BJ (cell line): ENCODE results near the gene MYLK. TPM values are rescaled to one million over a fixed set of nuclear protein-coding genes. Genes with fewer than 3 reads are reported as not detected.

Experiments used
- CTCF ChIA-PET: fragments of 350-600 bp; formaldehyde crosslinking; extraction: SDS; loops from one replicate; lab custom pipeline; 2021; ENCODE audit warnings: antibody characterized with exemption, inconsistent platforms; lab: Yijun Ruan, JAX
- POLR2A ChIA-PET: fragments of 300-600 bp; sonication (Branson Sonifier 250); formaldehyde crosslinking; extraction: SDS; loops from one replicate; lab custom pipeline; 2021; ENCODE audit warnings: antibody characterized with exemption; lab: Charles Lee
- DNase-seq: peaks from one replicate; pipeline ENCODE4 v3.0.0-alpha.2; 2011; ENCODE audit warnings: low read depth
- H3K27me3 ChIP-seq: 2 replicates; pipeline ENCODE4 v1.6.0; 2011; ENCODE audit warnings: low read length; ENCODE audit not compliant: control insufficient read depth, insufficient read depth
- H3K36me3 ChIP-seq: 2 replicates; pipeline ENCODE4 v1.5.1; 2011; ENCODE audit warnings: low read length; ENCODE audit not compliant: control insufficient read depth, insufficient read depth
- H3K4me3 ChIP-seq: 2 replicates; pipeline ENCODE4 v1.5.1; 2011; ENCODE audit warnings: low read depth, mild to moderate bottlenecking, control low read depth, low read length
- CTCF ChIP-seq: IDR thresholded peaks from 2 replicates; pipeline ENCODE4 v1.5.1; 2011; ENCODE audit warnings: low read depth, mild to moderate bottlenecking, control low read depth, inconsistent platforms, low read length, moderate library complexity; ENCODE audit not compliant: insufficient read depth
- polyA plus RNA-seq: library from polyadenylated mRNA; depleted of rRNA; stranded (reverse); fragments of >200 nt; gene quantifications from 2 replicates; pipeline ENCODE4 v1.2.3, GENCODE V29; 2011

Gene MYLK
- polyA plus RNA-seq, 1 experiment = 734 TPM

- Histone ChIP-seq H3K4me3 (no peak overlapping the region), H3K27me3 (no peaks in the 10 kb centered on the region), H3K36me3 (peaks cover 4% of the 10 kb centered on the region)
- ChIA-PET CTCF (interaction anchor here (1.5 kb wide), 1 partner anchor 14 kb away, joined by 3 read pairs; no protein-coding TSS in a partner anchor), POLR2A (interaction anchor here (1.5 kb wide), 1 partner anchor 18 kb away, joined by 4 read pairs; no protein-coding TSS in a partner anchor)
- no peak for TF ChIP-seq CTCF
- peak; percentile 47 for DNase-seq
These were observed 124.8 kb downstream of the MYLK start for GRCh38 chr3:123759311-123759710.

- Histone ChIP-seq H3K4me3 (no peak overlapping the region), H3K36me3 (peaks cover 3% of the 10 kb centered on the region; the same call in 1 of the 2 replicates), H3K27me3 (no peaks in the 10 kb centered on the region)
- no peak for TF ChIP-seq CTCF
- CTCF ChIA-PET = interaction anchor here (1.1 to 1.7 kb wide), 5 partner anchors 8 to 106 kb away, joined by 3 to 6 read pairs (median 3); no protein-coding TSS in a partner anchor
- POLR2A ChIA-PET = interaction anchor here (0.6 to 1.6 kb wide), 5 partner anchors 8 to 1194 kb away, joined by 4 to 8 read pairs (median 5); no protein-coding TSS in a partner anchor
- no peak for DNase-seq
These were observed 126.0 kb downstream of the MYLK start for GRCh38 chr3:123758081-123758564.

DNA sequence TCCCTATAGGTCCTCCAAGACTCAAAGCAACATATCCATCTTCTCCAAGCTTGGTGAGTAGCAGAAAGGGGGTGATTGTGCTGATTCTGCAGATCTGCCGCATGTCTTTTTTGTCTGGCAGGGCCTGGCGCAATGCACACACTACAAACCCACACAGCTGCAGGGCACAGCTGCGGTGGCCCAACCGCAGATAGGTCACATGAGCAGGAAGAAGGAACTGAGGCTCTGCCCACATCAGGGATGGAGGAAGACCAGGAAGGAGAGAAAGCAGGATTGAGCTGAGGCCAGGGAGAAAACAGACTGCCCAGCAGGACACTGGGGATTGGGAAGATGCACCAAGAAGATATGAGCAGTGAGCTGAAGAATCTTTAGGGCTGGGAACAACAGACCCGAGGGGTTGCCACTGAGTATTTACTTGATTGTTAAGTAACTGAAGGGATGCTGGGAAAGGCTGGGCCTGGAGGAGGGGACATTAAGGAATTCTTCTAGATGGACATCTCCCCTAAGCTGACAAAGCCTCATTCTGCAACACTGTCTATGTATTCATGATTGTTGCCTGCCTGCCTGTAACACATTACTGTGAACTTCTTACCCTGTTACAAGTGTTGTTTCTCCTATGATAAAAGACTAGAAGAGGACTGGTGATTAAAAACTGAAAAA is 126.7 kb downstream of the MYLK start:
- CTCF ChIA-PET = interaction anchor here (1.1 to 1.7 kb wide), 5 partner anchors 9 to 105 kb away, joined by 3 to 6 read pairs (median 3); no protein-coding TSS in a partner anchor
- no peak for TF ChIP-seq CTCF

DNA sequence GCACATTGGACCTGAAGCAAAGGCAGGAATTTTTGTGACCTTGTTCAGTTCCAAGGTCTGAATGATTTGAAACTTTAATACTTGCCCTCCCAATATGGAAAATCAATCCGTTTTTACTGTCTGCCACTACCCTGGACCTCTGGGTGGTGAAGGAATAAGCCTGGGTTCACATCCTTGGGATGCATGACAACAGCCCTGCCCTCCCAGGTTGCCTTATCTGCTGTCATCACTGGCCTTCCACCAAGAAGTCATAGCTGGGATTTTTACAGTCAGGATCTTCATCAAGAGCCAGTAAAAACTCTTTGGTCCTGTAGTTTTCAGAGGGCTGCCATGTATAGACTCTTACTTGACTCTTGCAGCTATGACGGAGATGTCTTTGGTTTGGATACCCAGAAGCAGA is 128.6 kb downstream of the MYLK start:
- ChIA-PET CTCF (interaction anchor here (1.1 kb wide), 1 partner anchor 46 kb away, joined by 5 read pairs; no protein-coding TSS in a partner anchor), POLR2A (interaction anchor here (0.6 kb wide), 1 partner anchor 22 kb away, joined by 11 read pairs; no protein-coding TSS in a partner anchor)
- no peak for TF ChIP-seq CTCF
- H3K36me3 ChIP-seq = peaks cover 13% of the 10 kb centered on the region
- no peak overlapping the region for H3K4me3 ChIP-seq
- H3K27me3 ChIP-seq = no peaks in the 10 kb centered on the region
- DNase-seq = no peak

More for the DNA sequence above, 126.7 kb downstream of the MYLK start:
- no peaks in the 10 kb centered on the region for H3K27me3 ChIP-seq
- DNase-seq = no peak
- POLR2A ChIA-PET = interaction anchor here (0.6 to 1.6 kb wide), 5 partner anchors 8 to 1195 kb away, joined by 3 to 8 read pairs (median 5); no protein-coding TSS in a partner anchor
- no peak overlapping the region for H3K4me3 ChIP-seq
- peaks cover 8% of the 10 kb centered on the region for H3K36me3 ChIP-seq

DNA sequence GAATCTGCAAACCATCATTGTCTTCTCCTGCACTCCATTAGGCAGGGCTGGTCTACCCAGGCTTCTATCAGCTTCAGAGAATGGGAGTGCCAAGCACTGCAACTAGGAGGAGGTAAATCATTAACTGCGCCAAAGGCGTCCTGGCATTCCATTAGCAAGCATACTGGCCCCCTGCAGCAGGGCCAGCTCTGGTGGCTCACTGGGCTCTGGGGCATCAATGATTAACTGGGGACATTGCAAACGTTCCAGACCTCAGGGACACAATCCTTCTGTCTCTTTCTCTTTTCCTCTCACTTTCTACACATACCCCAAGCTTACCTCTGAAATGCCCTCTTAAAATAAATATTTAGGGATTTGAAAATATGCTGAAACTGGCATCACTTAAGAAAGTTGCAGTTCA is 129.0 kb downstream of the MYLK start:
- H3K36me3 ChIP-seq = peaks cover 13% of the 10 kb centered on the region
- no peaks in the 10 kb centered on the region for H3K27me3 ChIP-seq
- no peak for DNase-seq
- no peak overlapping the region for H3K4me3 ChIP-seq
- ChIA-PET POLR2A (interaction anchor here (0.6 kb wide), 1 partner anchor 21 kb away, joined by 11 read pairs; no protein-coding TSS in a partner anchor), CTCF (no interaction called here)
- TF ChIP-seq CTCF = no peak
